ENCODE measurements around the gene POLR2C. TPM values are rescaled to one million over a fixed set of nuclear protein-coding genes. Genes with fewer than 3 reads are reported as not detected.
"Not testable (repeated sequence)": the region's sequence is repeated elsewhere in the genome, so short reads cannot be mapped to it uniquely, and the experiment has no call there.

Gene POLR2C
- total RNA-seq, 2 donors from 2014 or later: 55.7 to 56.0 TPM

- no peak for DNase-seq
- Histone ChIP-seq H3K36me3 (no peaks in the 10 kb centered on the region), H3K27ac (no peak overlapping the region), H3K4me1 (no peaks in the 10 kb centered on the region), H3K4me3 (no peak overlapping the region), H3K27me3 (no peaks in the 10 kb centered on the region), H3K9me3 (no peaks in the 10 kb centered on the region), H3K9ac (ENCODE audit: low read depth in 2 of 2, low read length in 2 of 2) (no peak overlapping the region)
- no peak for TF ChIP-seq CTCF (IDR thresholded peaks at IDR 0.05)
- intact Hi-C loops (cut with DNase I): no loop called here
Observed at GRCh38 chr16:57493767-57494166, 31.3 kb downstream of the POLR2C start.

GRCh38 chr16:57497121-57497520 lies 34.6 kb downstream of the POLR2C start:
- no peak overlapping the region for H3K4me3 ChIP-seq
- TF ChIP-seq CTCF (IDR thresholded peaks at IDR 0.05): no peak
- DNase-seq: no peak

GRCh38 chr16:57498031-57498430 lies 35.6 kb downstream of the POLR2C start:
- no peaks in the 10 kb centered on the region for H3K4me1 ChIP-seq
- intact Hi-C loops (cut with DNase I): no loop called here
- H3K9me3 ChIP-seq: no peaks in the 10 kb centered on the region
- DNase-seq: no peak
- no peak for TF ChIP-seq CTCF (IDR thresholded peaks at IDR 0.05)
- H3K4me3 ChIP-seq: no peak overlapping the region
- H3K27me3 ChIP-seq: no peaks in the 10 kb centered on the region
- no peak overlapping the region for H3K9ac ChIP-seq (ENCODE audit: low read depth in 2 of 2, low read length in 2 of 2)
- no peak overlapping the region for H3K27ac ChIP-seq
- H3K36me3 ChIP-seq: no peaks in the 10 kb centered on the region

More at GRCh38 chr16:57497121-57497520, 34.6 kb downstream of the POLR2C start:
- H3K36me3 ChIP-seq: no peaks in the 10 kb centered on the region
- no peak overlapping the region for H3K27ac ChIP-seq
- intact Hi-C loops (cut with DNase I): no loop called here
- no peaks in the 10 kb centered on the region for H3K27me3 ChIP-seq
- H3K9me3 ChIP-seq: no peaks in the 10 kb centered on the region
- H3K9ac ChIP-seq (ENCODE audit: low read depth in 2 of 2, low read length in 2 of 2): no peak overlapping the region
- H3K4me1 ChIP-seq: no peaks in the 10 kb centered on the region

GRCh38 chr16:57499941-57500340 lies 37.5 kb downstream of the POLR2C start:
- H3K27ac ChIP-seq; DNase-seq; H3K4me1 ChIP-seq; H3K27me3 ChIP-seq; H3K36me3 ChIP-seq; H3K9me3 ChIP-seq; intact Hi-C loops (cut with DNase I); H3K9ac ChIP-seq (ENCODE audit: low read depth in 2 of 2, low read length in 2 of 2); H3K4me3 ChIP-seq: not testable (repeated sequence)

GRCh38 chr16:57500578-57501111 lies 38.2 kb downstream of the POLR2C start:
- DNase-seq: no peak
- H3K9me3 ChIP-seq: no peaks in the 10 kb centered on the region
- H3K4me3 ChIP-seq: no peak overlapping the region
- H3K36me3 ChIP-seq: no peaks in the 10 kb centered on the region
- H3K9ac ChIP-seq (ENCODE audit: low read depth in 2 of 2, low read length in 2 of 2): no peak overlapping the region
- H3K27ac ChIP-seq: no peak overlapping the region
- H3K27me3 ChIP-seq: no peaks in the 10 kb centered on the region
- no peaks in the 10 kb centered on the region for H3K4me1 ChIP-seq
- TF ChIP-seq CTCF (IDR thresholded peaks at IDR 0.05): no peak
- intact Hi-C loops (cut with DNase I): no loop called here

- no peak overlapping the region for H3K27ac ChIP-seq
- no peak overlapping the region for H3K9ac ChIP-seq (ENCODE audit: low read depth in 2 of 2, low read length in 2 of 2)
- H3K27me3 ChIP-seq: no peaks in the 10 kb centered on the region
- intact Hi-C loops (cut with DNase I): no loop called here
- no peaks in the 10 kb centered on the region for H3K4me1 ChIP-seq
- TF ChIP-seq CTCF (IDR thresholded peaks at IDR 0.05): no peak
- no peaks in the 10 kb centered on the region for H3K36me3 ChIP-seq
- no peaks in the 10 kb centered on the region for H3K9me3 ChIP-seq
- DNase-seq: no peak
- no peak overlapping the region for H3K4me3 ChIP-seq
Observed at GRCh38 chr16:57501492-57501891, 39.0 kb downstream of the POLR2C start.

Data from colonic mucosa (tissue), 4 donors.